GM12872 (cell line): ENCODE measurements around the gene EGFR.

Source experiments
- CTCF ChIP-seq: IDR thresholded peaks from 3 replicates; pipeline ENCODE4 v1.5.1; 2011; ENCODE audit warnings: low read depth, mild to moderate bottlenecking, low read length, moderate library complexity; ENCODE audit not compliant: insufficient read depth

The EGFR gene

GRCh38 chr7:55212838-55213237 is 194.0 kb downstream of the EGFR start:
- TF ChIP-seq CTCF, result no peak

GRCh38 chr7:55214707-55215106 is 195.9 kb downstream of the EGFR start:
- TF ChIP-seq CTCF, result no peak

GRCh38 chr7:55223023-55223422 is 204.2 kb downstream of the EGFR start:
- TF ChIP-seq CTCF, result no peak

- TF ChIP-seq CTCF, result no peak
These were observed 205.3 kb downstream of the EGFR start for GRCh38 chr7:55224111-55224510.

GRCh38 chr7:55224810-55225209 is 206.0 kb downstream of the EGFR start:
- TF ChIP-seq CTCF, result no peak

GRCh38 chr7:55230014-55230413 is 211.2 kb downstream of the EGFR start:
- TF ChIP-seq CTCF, result no peak

GRCh38 chr7:55231736-55232280 is 213.0 kb downstream of the EGFR start:
- TF ChIP-seq CTCF, result no peak
